Liver (tissue), 9 donors: ENCODE measurements around the gene PTPRH. TPM values are rescaled to one million over a fixed set of nuclear protein-coding genes. Genes with fewer than 3 reads are reported as not detected.

Experiments used
- DNase-seq: peaks from one replicate; pipeline ENCODE4 v3.0.0-alpha.2; 2017; ENCODE audit warnings: low spot score
- H3K27ac ChIP-seq, 2 donors: one replicate each; pipeline ENCODE4 v1.7.0; 2013; ENCODE audit warnings: inconsistent platforms in 2 of 2, low read length in 2 of 2, control low read depth in 1 of 2, low read depth in 1 of 2, mild to moderate bottlenecking in 1 of 2
- H3K27me3 ChIP-seq, 4 donors: one replicate each; pipeline versions ENCODE4 v1.6.1 to v1.7.0; 2013; ENCODE audit warnings: low read length in 3 of 4, inconsistent platforms in 1 of 4, mild to moderate bottlenecking in 1 of 4, moderate library complexity in 1 of 4; ENCODE audit not compliant: control insufficient read depth in 4 of 4, insufficient read depth in 4 of 4
- H3K36me3 ChIP-seq, 4 donors: one replicate each; pipeline versions ENCODE4 v1.6.1 to v1.7.0; 2013; ENCODE audit warnings: low read length in 3 of 4, mild to moderate bottlenecking in 3 of 4, low read depth in 1 of 4, moderate library complexity in 1 of 4; ENCODE audit not compliant: control insufficient read depth in 4 of 4, insufficient read depth in 3 of 4
- H3K4me1 ChIP-seq, 4 donors: one replicate each; pipeline versions ENCODE4 v1.6.1 to v1.7.0; 2013; ENCODE audit warnings: low read length in 3 of 4, mild to moderate bottlenecking in 3 of 4, moderate library complexity in 1 of 4; ENCODE audit not compliant: control insufficient read depth in 4 of 4, insufficient read depth in 4 of 4
- H3K4me3 ChIP-seq, 3 donors: one replicate each; pipeline versions ENCODE4 v1.6.1 to v1.7.0; 2013; ENCODE audit warnings: low read length in 3 of 3, control low read depth in 1 of 3, low read depth in 1 of 3, mild to moderate bottlenecking in 1 of 3
- H3K9ac ChIP-seq, 2 donors: one replicate each; pipeline ENCODE4 v1.7.0; 2013; ENCODE audit warnings: low read length in 2 of 2, mild to moderate bottlenecking in 2 of 2, moderate library complexity in 2 of 2, control low read depth in 1 of 2, low read depth in 1 of 2
- H3K9me3 ChIP-seq, 4 donors: one replicate each; pipeline versions ENCODE4 v1.6.1 to v1.7.0; 2013; ENCODE audit warnings: low read length in 3 of 4; ENCODE audit not compliant: control insufficient read depth in 4 of 4
- ATF3 ChIP-seq: IDR thresholded peaks from 2 replicates; pipeline ENCODE4 v1.6.1; 2016; ENCODE audit warnings: antibody characterized with exemption
- CTCF ChIP-seq: fragments of 150-350 bp; IDR thresholded peaks from 2 replicates; pipeline ENCODE4 v1.5.1; 2017; ENCODE audit warnings: improper control_type of control experiment, low read depth, low read length; ENCODE audit not compliant: missing input control
- EGR1 ChIP-seq, 2 donors: IDR thresholded peaks; 2 replicates each; pipeline ENCODE4 v1.6.1; 2016 to 2018; ENCODE audit warnings: antibody characterized with exemption in 2 of 2, low read depth in 2 of 2
- FOXA1 ChIP-seq: IDR thresholded peaks from 2 replicates; pipeline ENCODE4 v1.6.1; 2016; ENCODE audit warnings: antibody characterized with exemption
- FOXA2 ChIP-seq: IDR thresholded peaks from 2 replicates; pipeline ENCODE4 v1.6.1; 2016; ENCODE audit warnings: antibody characterized with exemption
- GABPA ChIP-seq, 2 donors: IDR thresholded peaks in 1 of 2; conservative IDR thresholded peaks in 1 of 2; 2 replicates each; pipeline ENCODE4 v1.6.1; 2016; ENCODE audit warnings: antibody characterized with exemption in 2 of 2, mild to moderate bottlenecking in 1 of 2, moderate library complexity in 1 of 2
- HNF4A ChIP-seq, 2 donors: conservative IDR thresholded peaks; 2 replicates each; pipeline ENCODE4 v1.6.1; 2016; ENCODE audit warnings: antibody characterized with exemption in 2 of 2, mild to moderate bottlenecking in 2 of 2
- HNF4G ChIP-seq: IDR thresholded peaks from 2 replicates; pipeline ENCODE4 v1.6.1; 2016; ENCODE audit warnings: antibody characterized with exemption
- JUND ChIP-seq, 2 donors: IDR thresholded peaks; 2 replicates each; pipeline ENCODE4 v1.6.1; 2016; ENCODE audit warnings: antibody characterized with exemption in 2 of 2
- MAX ChIP-seq: IDR thresholded peaks from 2 replicates; pipeline ENCODE4 v1.6.1; 2016; ENCODE audit warnings: antibody characterized with exemption
- NR2F2 ChIP-seq: IDR thresholded peaks from 2 replicates; pipeline ENCODE4 v1.6.1; 2016; ENCODE audit warnings: antibody characterized with exemption
- RAD21 ChIP-seq, 2 donors: IDR thresholded peaks; 2 replicates each; pipeline ENCODE4 v1.6.1; 2016; ENCODE audit warnings: antibody characterized with exemption in 2 of 2, mild to moderate bottlenecking in 2 of 2
- RXRA ChIP-seq, 2 donors: IDR thresholded peaks; 2 replicates each; pipeline ENCODE4 v1.6.1; 2017 to 2018; ENCODE audit warnings: antibody characterized with exemption in 2 of 2, mild to moderate bottlenecking in 1 of 2
- SP1 ChIP-seq: IDR thresholded peaks from 2 replicates; pipeline ENCODE4 v1.6.1; 2018; ENCODE audit warnings: antibody characterized with exemption, mild to moderate bottlenecking
- TAF1 ChIP-seq: conservative IDR thresholded peaks from 2 replicates; pipeline ENCODE4 v1.6.1; 2016; ENCODE audit warnings: antibody characterized with exemption, mild to moderate bottlenecking
- ZBTB33 ChIP-seq: IDR thresholded peaks from 2 replicates; pipeline ENCODE4 v1.6.1; 2016; ENCODE audit warnings: antibody characterized with exemption
- WGBS: extraction: QIAGEN DNeasy Blood & Tissue Kit; methylation state at CpG from one replicate; pipeline ENCODE4 v1.1.7; 2013; 5-methylcytosine and 5-hydroxymethylcytosine counted together
- polyA plus RNA-seq, 2 donors: library from polyadenylated mRNA; stranded (reverse) in 1 of 2; unstranded in 1 of 2; fragments of 200-250 nt in 1 of 2; fragments of >200 nt in 1 of 2; fragmentation: Nextera tagmentation in 1 of 2; extraction: Ambion mirVana in 1 of 2; gene quantifications; one replicate each; pipeline versions ENCODE4 v1.2.1 to v1.2.3, GENCODE V29; 2013 to 2015
- total RNA-seq, 2 donors: library from RNA; depleted of rRNA; stranded (reverse); fragments of >200 nt; gene quantifications; one replicate each; pipeline ENCODE4 v1.2.3, GENCODE V29; 2014
- donor health status: healthy.
- donor health status: healthy.
- donor health status: healthy.
- donor health status: healthy.
- donor health status: healthy.

PTPRH gene
- total and polyA plus RNA-seq, 4 donors: 3.1 to 20.4 (median 11.4) TPM

DNA sequence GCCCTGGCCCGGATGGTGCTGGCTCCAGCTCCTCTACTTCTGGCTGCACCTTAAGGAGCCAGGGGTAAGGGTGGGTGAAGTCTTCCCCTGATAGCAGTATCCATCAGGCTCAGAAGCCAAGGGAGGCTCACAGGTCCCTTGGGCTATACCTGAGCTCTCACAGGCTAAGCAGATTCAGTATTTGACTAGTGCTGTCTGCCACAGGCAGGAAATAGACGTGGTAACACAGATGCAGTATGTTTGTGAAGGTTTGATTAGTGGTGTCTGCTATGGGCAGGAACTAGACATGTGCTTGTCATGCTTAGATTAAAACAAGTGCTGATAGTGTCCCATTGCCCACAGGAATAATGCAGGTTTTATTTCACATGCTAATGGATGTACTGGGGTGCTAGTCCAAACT, 33.2 kb downstream of the PTPRH start:
- no peak for DNase-seq
- Histone ChIP-seq H3K4me1 (peaks cover 2 to 8% (median 7%) of the 10 kb centered on the region in 4 donors), H3K36me3 (no peaks in the 10 kb centered on the region), H3K4me3 (no peak overlapping the region), H3K27me3 (peaks cover 3 to 12% (median 10%) of the 10 kb centered on the region in 4 donors), H3K9me3 (no peaks in the 10 kb centered on the region), H3K27ac (no peak overlapping the region), H3K9ac (no peak overlapping the region)
- 26% methylated on average over 2 of the region's 2 CpGs for WGBS
- no peak for TF ChIP-seq FOXA2
- TF ChIP-seq CTCF: no peak
- no peak for TF ChIP-seq NR2F2

DNA sequence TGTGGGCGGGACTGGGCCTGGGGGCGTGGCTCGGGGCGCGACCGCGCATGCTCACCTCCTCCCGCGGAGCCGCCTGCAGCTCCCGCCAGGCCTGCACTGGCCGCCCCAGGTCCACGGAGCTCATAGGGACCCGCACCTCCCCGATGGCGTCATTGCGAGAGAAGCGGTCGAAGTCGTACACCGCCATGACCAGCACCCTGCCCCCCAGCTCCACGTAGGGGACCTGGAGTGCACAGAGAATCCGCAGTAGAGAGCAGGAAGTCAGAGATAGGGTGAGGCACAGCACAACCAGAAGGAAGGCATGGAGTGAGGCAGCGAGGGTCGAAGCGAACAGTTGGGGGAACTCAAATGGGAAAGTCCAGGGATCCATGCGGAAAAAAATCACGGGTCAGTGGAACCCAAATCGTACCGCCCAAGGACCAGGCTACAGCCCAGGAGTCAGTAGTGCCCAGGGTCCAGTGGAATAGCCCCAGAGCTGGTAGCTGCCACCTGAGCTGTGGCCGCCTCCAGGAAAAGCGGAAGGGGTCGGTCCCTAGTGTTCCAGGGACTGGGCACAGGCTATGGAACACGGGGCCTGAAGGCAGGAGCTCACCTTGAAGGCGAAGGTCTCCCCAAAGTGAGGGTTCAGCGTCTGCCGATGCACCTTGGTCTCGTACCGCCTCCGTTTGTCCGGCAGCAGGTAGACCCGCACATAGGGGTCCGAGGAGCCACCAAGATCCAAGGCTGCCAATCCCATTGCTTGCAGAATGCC, 34.0 kb downstream of the PTPRH start:
- DNase-seq: no peak
- Histone ChIP-seq H3K4me3 (no peak overlapping the region), H3K4me1 (peaks cover 2 to 8% (median 7%) of the 10 kb centered on the region in 4 donors), H3K9me3 (no peaks in the 10 kb centered on the region), H3K9ac (no peak overlapping the region), H3K27ac (no peak overlapping the region), H3K27me3 (peaks cover 3 to 12% (median 10%) of the 10 kb centered on the region in 4 donors), H3K36me3 (no peaks in the 10 kb centered on the region)
- WGBS: 56% methylated on average over 43 of the region's 43 CpGs
- TF ChIP-seq TAF1 (no peak), NR2F2 (no peak), SP1 (no peak), RXRA (IDR thresholded peaks at IDR 0.05) (no peak), GABPA (IDR thresholded peaks at IDR 0.05 in 1 of 2, conservative IDR thresholded peaks at IDR 0.05 in 1 of 2) (no peak), ATF3 (no peak), FOXA1 (no peak), EGR1 (IDR thresholded peaks at IDR 0.05; ENCODE audit: low read depth in 2 of 2) (no peak), HNF4A (conservative IDR thresholded peaks at IDR 0.05) (no peak), CTCF (no peak), JUND (IDR thresholded peaks at IDR 0.05) (no peak), FOXA2 (no peak), RAD21 (IDR thresholded peaks at IDR 0.05) (no peak), HNF4G (no peak), MAX (no peak), ZBTB33 (no peak)
